Measurements from ENCODE around the gene COTL1.

GRCh38 chr16:84554627-84555328 lies 63.1 kb downstream of the COTL1 start:
- TF ChIP-seq EZH2 (IDR thresholded peaks at IDR 0.05; ENCODE audit: low read length, unreplicated experiment) (no peak), CTCF (conservative IDR thresholded peaks at IDR 0.05; ENCODE audit: low read depth, low read length) (no peak)
